HCT116 (cell line): ENCODE results near the gene CHST8. TPM values are rescaled to one million over a fixed set of nuclear protein-coding genes. Genes with fewer than 3 reads are reported as not detected.

ENCODE experiments used
- ATAC-seq: fragments of 200-7000 bp; cut with Tn5 transposase; 2 replicates; pipeline ENCODE4 v1.9.1; 2020; ENCODE audit warnings: mild to moderate bottlenecking, moderate library complexity
- BruUV-seq: library from RNA; stranded (reverse); fragments of 400-500 nt; replicated peaks from 2 replicates; lab custom pipeline; 2021; lab: Mats Ljungman, UMichigan
- CTCF ChIA-PET: fragments of 300-600 bp; sonication (Branson Sonifier 250); formaldehyde crosslinking; loops from one replicate; lab custom pipeline; 2021; ENCODE audit warnings: antibody characterized with exemption; lab: Charles Lee
- POLR2A ChIA-PET: fragments of 300-600, 350-600 bp; sonication (Branson Sonifier 250); formaldehyde crosslinking; loops from one replicate; lab custom pipeline; 2021; ENCODE audit warnings: antibody characterized with exemption; lab: Charles Lee
- RAD21 ChIA-PET, 2 experiments: fragments of 300-600 bp; sonication (Branson Sonifier 250); formaldehyde crosslinking; loops; one replicate each; lab custom pipeline; 2023; ENCODE audit warnings: low total read pairs in 2 of 2; ENCODE audit not compliant: uncharacterized antibody in 2 of 2, unreplicated experiment in 2 of 2, low non-redundant PET in 1 of 2; lab: Charles Lee
- DNase-seq: peaks from one replicate; pipeline ENCODE4 v3.0.0-alpha.2; 2010; ENCODE audit warnings: low read depth, low spot score
- H2AFZ ChIP-seq: fragments of 200-600 bp; shearing (Covaris generic), sonication (generic); 2 replicates; pipeline ENCODE4 v1.6.1; 2017; ENCODE audit warnings: low read depth, mixed run types, mixed read lengths, antibody characterized with exemption, low read length; ENCODE audit not compliant: poor library complexity, severe bottlenecking
- H3K27ac ChIP-seq: 2 replicates; pipeline ENCODE4 v1.5.1; 2012; ENCODE audit warnings: low read depth, low read length
- H3K27me3 ChIP-seq: fragments of 200-600 bp; sonication (generic); 2 replicates; pipeline ENCODE4 v1.6.1; 2016; ENCODE audit warnings: mixed run types, low read length, mixed read lengths; ENCODE audit not compliant: insufficient read depth
- H3K36me3 ChIP-seq, 2 experiments: fragments of 200-500 bp in 1 of 2; fragments of 200-600 bp in 1 of 2; sonication (Bioruptor generic) in 1 of 2; sonication (generic) in 1 of 2; 2 replicates each; pipeline versions ENCODE4 v1.5.1 to v1.6.1; 2014 to 2016; ENCODE audit warnings: low read length in 2 of 2, inconsistent platforms in 1 of 2, mixed read lengths in 1 of 2, mixed run types in 1 of 2; ENCODE audit not compliant: insufficient read depth in 2 of 2, control insufficient read depth in 1 of 2
- H3K4me1 ChIP-seq, 2 experiments: fragments of 200-600 bp in 1 of 2; sonication (generic) in 1 of 2; 2 replicates each; pipeline versions ENCODE4 v1.5.1 to v1.6.1; 2012 to 2017; ENCODE audit warnings: low read length in 2 of 2, inconsistent platforms in 1 of 2, mild to moderate bottlenecking in 1 of 2, mixed read lengths in 1 of 2, mixed run types in 1 of 2, moderate library complexity in 1 of 2; ENCODE audit not compliant: insufficient read depth in 2 of 2, control insufficient read depth in 1 of 2
- H3K4me2 ChIP-seq: fragments of 200-600 bp; sonication (generic); 2 replicates; pipeline ENCODE4 v1.6.1; 2017; ENCODE audit warnings: mixed run types, low read length, mixed read lengths
- H3K4me3 ChIP-seq, 2 experiments: fragments of 200-600 bp in 1 of 2; sonication (generic) in 1 of 2; replicated peaks in 1 of 2; 2 replicates each; pipeline ENCODE4 v1.5.1; 2011 to 2016; ENCODE audit warnings: low read length in 2 of 2, control low read depth in 1 of 2, low read depth in 1 of 2, mild to moderate bottlenecking in 1 of 2, mixed read lengths in 1 of 2, mixed run types in 1 of 2
- H3K79me2 ChIP-seq: fragments of 200-600 bp; sonication (generic); 2 replicates; pipeline ENCODE4 v1.6.1; 2017; ENCODE audit warnings: mild to moderate bottlenecking, mixed run types, low read length, moderate library complexity, mixed read lengths; ENCODE audit not compliant: insufficient read depth
- H3K9ac ChIP-seq: fragments of 200-600 bp; sonication (generic); 2 replicates; pipeline ENCODE4 v1.6.1; 2016; ENCODE audit warnings: low read length, mixed read lengths
- H3K9me2 ChIP-seq: fragments of 200-600 bp; sonication (generic), shearing (Covaris generic); 2 replicates; pipeline ENCODE4 v1.6.1; 2017; ENCODE audit warnings: mixed run types, mild to moderate bottlenecking, moderate library complexity; ENCODE audit not compliant: insufficient read depth
- H3K9me3 ChIP-seq, 2 experiments: fragments of 200-500 bp in 1 of 2; fragments of 200-600 bp in 1 of 2; sonication (Bioruptor generic) in 1 of 2; sonication (generic) in 1 of 2; 2 replicates each; pipeline ENCODE4 v1.6.1; 2014 to 2017; ENCODE audit warnings: low read length in 2 of 2, mixed read lengths in 2 of 2, inconsistent platforms in 1 of 2, low read depth in 1 of 2, mild to moderate bottlenecking in 1 of 2, mixed run types in 1 of 2, moderate library complexity in 1 of 2; ENCODE audit not compliant: control insufficient read depth in 1 of 2, insufficient read depth in 1 of 2
- H4K20me1 ChIP-seq: fragments of 200-600 bp; sonication (generic), shearing (Covaris generic); 2 replicates; pipeline ENCODE4 v1.6.1; 2017; ENCODE audit warnings: mixed run types, mild to moderate bottlenecking, moderate library complexity; ENCODE audit not compliant: insufficient read depth
- CEBPB ChIP-seq: IDR thresholded peaks from 2 replicates; pipeline ENCODE4 v1.6.1; 2012; ENCODE audit warnings: low read depth
- CTCF ChIP-seq, 3 experiments: fragments of 200-600 bp in 1 of 3; sonication (generic) in 1 of 3; IDR thresholded peaks in 2 of 3; conservative IDR thresholded peaks in 1 of 3; 2 replicates each; pipeline ENCODE4 v1.5.1; 2012 to 2017; ENCODE audit warnings: low read depth in 2 of 3, low read length in 2 of 3, antibody characterized with exemption in 1 of 3, borderline replicate concordance in 1 of 3, control low read depth in 1 of 3, mild to moderate bottlenecking in 1 of 3, mixed read lengths in 1 of 3, mixed run types in 1 of 3, moderate library complexity in 1 of 3; ENCODE audit not compliant: insufficient read depth in 1 of 3
- ELF1 ChIP-seq: IDR thresholded peaks from 2 replicates; pipeline ENCODE4 v1.6.1; 2012; ENCODE audit warnings: low read depth, borderline replicate concordance
- EZH2phosphoT487 ChIP-seq: fragments of 200-600 bp; IDR thresholded peaks from 2 replicates; pipeline ENCODE4 v1.6.1; 2018; ENCODE audit warnings: antibody characterized with exemption, borderline replicate concordance
- MAX ChIP-seq: IDR thresholded peaks from 2 replicates; pipeline ENCODE4 v1.6.1; 2012
- POLR2AphosphoS5 ChIP-seq: IDR thresholded peaks from 2 replicates; pipeline ENCODE4 v1.6.1; 2011; ENCODE audit warnings: mild to moderate bottlenecking, low read depth, low read length, moderate library complexity
- RAD21 ChIP-seq: IDR thresholded peaks from 2 replicates; pipeline ENCODE4 v1.6.1; 2012; ENCODE audit warnings: low read depth, mild to moderate bottlenecking
- REST ChIP-seq: IDR thresholded peaks from 2 replicates; pipeline ENCODE4 v1.6.1; 2012; ENCODE audit warnings: low read depth
- SIN3A ChIP-seq: IDR thresholded peaks from 2 replicates; pipeline ENCODE4 v1.6.1; 2012; ENCODE audit warnings: low read depth
- TCF7L2 ChIP-seq: IDR thresholded peaks from 2 replicates; pipeline ENCODE4 v1.7.0; 2011; ENCODE audit warnings: borderline replicate concordance, inconsistent platforms; ENCODE audit not compliant: insufficient read depth, insufficient read length; ENCODE audit errors: extremely low read depth
- ZBTB33 ChIP-seq: IDR thresholded peaks from 2 replicates; pipeline ENCODE4 v1.6.1; 2011; ENCODE audit warnings: mild to moderate bottlenecking, low read length, moderate library complexity; ENCODE audit not compliant: insufficient replicate concordance; ENCODE audit errors: extremely low read depth
- ZNF274 ChIP-seq: fragments of 200-500 bp; sonication (Bioruptor generic); IDR thresholded peaks from 2 replicates; pipeline ENCODE4 v1.6.1; 2014; ENCODE audit warnings: mild to moderate bottlenecking, low read depth, low read length, inconsistent platforms
- intact Hi-C: fragments of 100-400 bp; cut with micrococcal nuclease; formaldehyde crosslinking; loops from 2 replicates; pipeline ENCODE4 v1.10.0; 2022
- total RNA-seq: library from RNA; stranded (reverse); gene quantifications from one replicate; pipeline ENCODE4 v1.2.1, GENCODE V29; 2021; ENCODE audit not compliant: unreplicated experiment

CHST8 gene
- total RNA-seq, 1 experiment from 2014 or later, result not detected

GRCh38 chr19:33715462-33715861 lies 93.7 kb downstream of the CHST8 start:
- ChIA-PET CTCF (no interaction called here), POLR2A (no interaction called here), RAD21 (no interaction called here)
- Histone ChIP-seq H3K79me2 (no peaks in the 10 kb centered on the region), H4K20me1 (no peaks in the 10 kb centered on the region), H3K4me3 (no peak overlapping the region), H3K9me2 (no peaks in the 10 kb centered on the region), H3K4me2 (no peak overlapping the region), H2AFZ (no peak overlapping the region), H3K27ac (no peak overlapping the region), H3K4me1 (no peaks in the 10 kb centered on the region), H3K9me3 (no peaks in the 10 kb centered on the region), H3K36me3 (no peaks in the 10 kb centered on the region), H3K27me3 (peaks cover 18% of the 10 kb centered on the region), H3K9ac (no peak overlapping the region)
- intact Hi-C loops, result no loop called here
- no peak for DNase-seq
- no TSS peak for BruUV-seq
- no peak for TF ChIP-seq RAD21
- TF ChIP-seq ELF1, result no peak
- no peak for TF ChIP-seq ZNF274
- TF ChIP-seq ZBTB33, result no peak
- TF ChIP-seq REST, result no peak
- TF ChIP-seq MAX, result no peak
- no peak for TF ChIP-seq SIN3A
- no peak for TF ChIP-seq CEBPB
- TF ChIP-seq EZH2phosphoT487, result no peak
- no peak for TF ChIP-seq CTCF (IDR thresholded peaks at IDR 0.05 in 2 of 3, conservative IDR thresholded peaks at IDR 0.05 in 1 of 3; ENCODE audit: borderline replicate concordance in 1 of 3, insufficient read depth in 1 of 3, low read depth in 2 of 3, low read length in 2 of 3)
- TF ChIP-seq POLR2AphosphoS5, result no peak
- no peak for TF ChIP-seq TCF7L2
- ATAC-seq, result no peak
